Measurements from ENCODE around the gene CHPT1. TPM values are rescaled to one million over a fixed set of nuclear protein-coding genes. Genes with fewer than 3 reads are reported as not detected.

CHPT1 gene
- polyA plus RNA-seq, 1 of the 3 experiments (the other 2 are of a cell fraction): 12.0 TPM

DNA sequence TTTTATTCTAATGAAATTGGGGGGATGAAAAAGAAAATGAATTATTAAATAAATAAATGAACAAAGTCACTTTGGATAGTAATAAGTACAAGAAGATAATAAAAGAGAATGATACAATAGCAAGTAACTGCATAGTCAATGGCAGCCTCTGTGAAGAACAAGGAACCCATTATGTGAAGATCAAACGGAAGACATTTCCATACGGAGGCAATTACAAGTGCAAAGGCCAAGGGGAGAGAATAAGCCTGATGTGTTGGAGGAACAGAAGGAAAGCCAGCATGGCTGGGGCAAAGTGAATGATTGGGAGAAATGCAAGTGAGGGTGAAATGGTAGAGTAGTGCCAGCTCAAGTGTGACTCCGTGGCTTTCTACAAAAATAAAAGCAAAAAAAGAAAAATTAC, 43.9 kb upstream of the CHPT1 start:
- CTCF ChIA-PET: no interaction called here
- DNase-seq: no peak
- Histone ChIP-seq H3F3A (replicated peaks; ENCODE audit: insufficient read depth) (no peaks in the 10 kb centered on the region), H3K27ac (ENCODE audit: low read depth in 2 of 2, low read length in 1 of 2) (no peak overlapping the region), H2AFZ (ENCODE audit: low read depth) (no peak overlapping the region), H3K36me3 (replicated peaks in 1 of 2; ENCODE audit: control insufficient read depth in 1 of 2, insufficient read depth in 2 of 2, low read length in 1 of 2) (no peaks in the 10 kb centered on the region), H3K4me1 (ENCODE audit: control insufficient read depth in 1 of 2, insufficient read depth in 2 of 2, low read depth in 1 of 2, low read length in 1 of 2) (no peaks in the 10 kb centered on the region), H4K20me1 (ENCODE audit: insufficient read depth) (no peaks in the 10 kb centered on the region), H3K4me2 (no peak overlapping the region), H3K9me2 (no peaks in the 10 kb centered on the region), H3K27me3 (ENCODE audit: insufficient read depth) (peaks cover 12% of the 10 kb centered on the region; the same call in 1 of the 2 replicates), H3K9me3 (no peaks in the 10 kb centered on the region), H3K9ac (no peak overlapping the region), H3K79me2 (ENCODE audit: insufficient read depth) (no peaks in the 10 kb centered on the region), H3K4me3 (ENCODE audit: low read depth in 2 of 2, low read length in 1 of 2) (no peak overlapping the region)
- TF ChIP-seq CHD2 (IDR thresholded peaks at IDR 0.05; ENCODE audit: low read length, partially characterized antibody) (no peak), FOXJ3 (CRISPR knock-in tag; IDR thresholded peaks at IDR 0.05) (no peak), NFIC (IDR thresholded peaks at IDR 0.05; ENCODE audit: borderline replicate concordance) (no peak), TEAD4 (IDR thresholded peaks at IDR 0.05; ENCODE audit: borderline replicate concordance, insufficient read depth) (no peak), POLR2AphosphoS5 (IDR thresholded peaks at IDR 0.05; ENCODE audit: low read depth, low read length) (no peak), NRF1 (IDR thresholded peaks at IDR 0.05; ENCODE audit: low read depth, low read length) (no peak), RAD21 (IDR thresholded peaks at IDR 0.05; ENCODE audit: low read length) (no peak), JUND (IDR thresholded peaks at IDR 0.05) (no peak), YY1 (IDR thresholded peaks at IDR 0.05; ENCODE audit: low read depth) (no peak), RCOR1 (IDR thresholded peaks at IDR 0.05; ENCODE audit: low read length) (no peak)
- TF ChIP-seq, protein P1, sequence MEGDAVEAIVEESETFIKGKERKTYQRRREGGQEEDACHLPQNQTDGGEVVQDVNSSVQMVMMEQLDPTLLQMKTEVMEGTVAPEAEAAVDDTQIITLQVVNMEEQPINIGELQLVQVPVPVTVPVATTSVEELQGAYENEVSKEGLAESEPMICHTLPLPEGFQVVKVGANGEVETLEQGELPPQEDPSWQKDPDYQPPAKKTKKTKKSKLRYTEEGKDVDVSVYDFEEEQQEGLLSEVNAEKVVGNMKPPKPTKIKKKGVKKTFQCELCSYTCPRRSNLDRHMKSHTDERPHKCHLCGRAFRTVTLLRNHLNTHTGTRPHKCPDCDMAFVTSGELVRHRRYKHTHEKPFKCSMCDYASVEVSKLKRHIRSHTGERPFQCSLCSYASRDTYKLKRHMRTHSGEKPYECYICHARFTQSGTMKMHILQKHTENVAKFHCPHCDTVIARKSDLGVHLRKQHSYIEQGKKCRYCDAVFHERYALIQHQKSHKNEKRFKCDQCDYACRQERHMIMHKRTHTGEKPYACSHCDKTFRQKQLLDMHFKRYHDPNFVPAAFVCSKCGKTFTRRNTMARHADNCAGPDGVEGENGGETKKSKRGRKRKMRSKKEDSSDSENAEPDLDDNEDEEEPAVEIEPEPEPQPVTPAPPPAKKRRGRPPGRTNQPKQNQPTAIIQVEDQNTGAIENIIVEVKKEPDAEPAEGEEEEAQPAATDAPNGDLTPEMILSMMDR (IDR thresholded peaks at IDR 0.05): no peak
- TF ChIP-seq, protein P2, sequence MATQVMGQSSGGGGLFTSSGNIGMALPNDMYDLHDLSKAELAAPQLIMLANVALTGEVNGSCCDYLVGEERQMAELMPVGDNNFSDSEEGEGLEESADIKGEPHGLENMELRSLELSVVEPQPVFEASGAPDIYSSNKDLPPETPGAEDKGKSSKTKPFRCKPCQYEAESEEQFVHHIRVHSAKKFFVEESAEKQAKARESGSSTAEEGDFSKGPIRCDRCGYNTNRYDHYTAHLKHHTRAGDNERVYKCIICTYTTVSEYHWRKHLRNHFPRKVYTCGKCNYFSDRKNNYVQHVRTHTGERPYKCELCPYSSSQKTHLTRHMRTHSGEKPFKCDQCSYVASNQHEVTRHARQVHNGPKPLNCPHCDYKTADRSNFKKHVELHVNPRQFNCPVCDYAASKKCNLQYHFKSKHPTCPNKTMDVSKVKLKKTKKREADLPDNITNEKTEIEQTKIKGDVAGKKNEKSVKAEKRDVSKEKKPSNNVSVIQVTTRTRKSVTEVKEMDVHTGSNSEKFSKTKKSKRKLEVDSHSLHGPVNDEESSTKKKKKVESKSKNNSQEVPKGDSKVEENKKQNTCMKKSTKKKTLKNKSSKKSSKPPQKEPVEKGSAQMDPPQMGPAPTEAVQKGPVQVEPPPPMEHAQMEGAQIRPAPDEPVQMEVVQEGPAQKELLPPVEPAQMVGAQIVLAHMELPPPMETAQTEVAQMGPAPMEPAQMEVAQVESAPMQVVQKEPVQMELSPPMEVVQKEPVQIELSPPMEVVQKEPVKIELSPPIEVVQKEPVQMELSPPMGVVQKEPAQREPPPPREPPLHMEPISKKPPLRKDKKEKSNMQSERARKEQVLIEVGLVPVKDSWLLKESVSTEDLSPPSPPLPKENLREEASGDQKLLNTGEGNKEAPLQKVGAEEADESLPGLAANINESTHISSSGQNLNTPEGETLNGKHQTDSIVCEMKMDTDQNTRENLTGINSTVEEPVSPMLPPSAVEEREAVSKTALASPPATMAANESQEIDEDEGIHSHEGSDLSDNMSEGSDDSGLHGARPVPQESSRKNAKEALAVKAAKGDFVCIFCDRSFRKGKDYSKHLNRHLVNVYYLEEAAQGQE (IDR thresholded peaks at IDR 0.05; ENCODE audit: low read depth, low read length): no peak
- WGBS (ENCODE audit: low lambda C conversion rate): 4% methylated on average over 3 of the region's 3 CpGs
- POLR2A ChIA-PET: no interaction called here

DNA sequence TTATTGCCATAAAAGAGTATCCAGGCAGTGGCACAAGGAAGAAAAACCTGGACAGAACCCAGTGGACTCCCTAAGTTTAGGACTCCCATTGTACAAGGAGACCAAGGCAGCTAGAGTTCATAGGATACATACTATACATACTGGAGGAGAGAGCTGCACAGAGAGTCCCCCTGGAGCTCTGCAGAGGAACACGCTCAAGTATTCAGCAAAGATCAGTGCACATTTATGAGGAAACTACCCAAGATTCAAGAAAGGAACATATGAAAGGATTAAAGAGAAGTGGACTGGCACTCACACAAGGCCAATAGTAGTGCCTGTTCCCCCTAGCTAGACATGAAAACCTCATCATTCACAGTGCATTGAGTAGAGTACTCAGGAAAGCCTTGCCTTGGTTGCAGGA, 43.0 kb upstream of the CHPT1 start:
- H3K27ac ChIP-seq (ENCODE audit: low read depth in 2 of 2, low read length in 1 of 2): no peak overlapping the region

More for the DNA sequence above, 43.0 kb upstream of the CHPT1 start:
- Histone ChIP-seq H3K4me3 (ENCODE audit: low read depth in 2 of 2, low read length in 1 of 2) (no peak overlapping the region), H3K36me3 (replicated peaks in 1 of 2; ENCODE audit: control insufficient read depth in 1 of 2, insufficient read depth in 2 of 2, low read length in 1 of 2) (no peaks in the 10 kb centered on the region), H3K79me2 (ENCODE audit: insufficient read depth) (no peaks in the 10 kb centered on the region), H3K9me3 (no peaks in the 10 kb centered on the region), H3K4me2 (no peak overlapping the region), H2AFZ (ENCODE audit: low read depth) (no peak overlapping the region), H3K27me3 (ENCODE audit: insufficient read depth) (peaks cover 12% of the 10 kb centered on the region; the same call in 1 of the 2 replicates), H3K9ac (no peak overlapping the region), H4K20me1 (ENCODE audit: insufficient read depth) (no peaks in the 10 kb centered on the region), H3K4me1 (ENCODE audit: control insufficient read depth in 1 of 2, insufficient read depth in 2 of 2, low read depth in 1 of 2, low read length in 1 of 2) (no peaks in the 10 kb centered on the region), H3K9me2 (no peaks in the 10 kb centered on the region), H3F3A (replicated peaks; ENCODE audit: insufficient read depth) (no peaks in the 10 kb centered on the region)
- POLR2A ChIA-PET: no interaction called here
- WGBS (ENCODE audit: low lambda C conversion rate): 9% methylated on average over 1 of the region's 1 CpG
- DNase-seq: no peak
- TF ChIP-seq, protein P3, sequence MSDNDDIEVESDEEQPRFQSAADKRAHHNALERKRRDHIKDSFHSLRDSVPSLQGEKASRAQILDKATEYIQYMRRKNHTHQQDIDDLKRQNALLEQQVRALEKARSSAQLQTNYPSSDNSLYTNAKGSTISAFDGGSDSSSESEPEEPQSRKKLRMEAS (IDR thresholded peaks at IDR 0.05; ENCODE audit: low read depth): no peak
- TF ChIP-seq GABPA (IDR thresholded peaks at IDR 0.05; ENCODE audit: low read depth) (no peak), FOSL2 (IDR thresholded peaks at IDR 0.05; ENCODE audit: borderline replicate concordance, low read depth) (no peak), YY1 (IDR thresholded peaks at IDR 0.05; ENCODE audit: low read depth) (no peak), MEF2A (IDR thresholded peaks at IDR 0.05; ENCODE audit: borderline replicate concordance, low read depth) (no peak), TEAD4 (IDR thresholded peaks at IDR 0.05; ENCODE audit: borderline replicate concordance, insufficient read depth) (no peak), EZH2phosphoT487 (IDR thresholded peaks at IDR 0.05; ENCODE audit: borderline replicate concordance, low read depth) (no peak)
- TF ChIP-seq, protein P1 (IDR thresholded peaks at IDR 0.05): no peak
- CTCF ChIA-PET: interaction anchor here (0.9 kb wide), 1 partner anchor 59 kb away, joined by 4 read pairs; no protein-coding TSS in a partner anchor

Measured in SK-N-SH (cell line).